Mesenchymal stem cell (in vitro differentiated cells and primary cell): ENCODE results near the gene BPIFB6.

Experiments
- DNase-seq: peaks from one replicate; pipeline ENCODE4 v3.0.0-alpha.2; 2013
- H2AFZ ChIP-seq: one replicate; pipeline ENCODE4 v1.6.1; 2013; ENCODE audit warnings: low read depth, mild to moderate bottlenecking, control low read depth, inconsistent platforms, low read length, moderate library complexity
- H2AK5ac ChIP-seq: 2 replicates; pipeline ENCODE4 v1.6.1; 2013; ENCODE audit warnings: low read length, moderate library complexity, mild to moderate bottlenecking, inconsistent platforms; ENCODE audit not compliant: severe bottlenecking
- H2BK120ac ChIP-seq: one replicate; pipeline ENCODE4 v1.6.1; 2013; ENCODE audit warnings: low read depth, mild to moderate bottlenecking, inconsistent platforms, low read length, moderate library complexity
- H2BK12ac ChIP-seq, 2 experiments: one replicate each; pipeline ENCODE4 v1.6.1; 2013; ENCODE audit warnings: inconsistent platforms in 2 of 2, low read length in 2 of 2, mild to moderate bottlenecking in 2 of 2, moderate library complexity in 2 of 2, control low read depth in 1 of 2
- H2BK15ac ChIP-seq: one replicate; pipeline ENCODE4 v1.6.1; 2013; ENCODE audit warnings: mild to moderate bottlenecking, low read depth, inconsistent platforms; ENCODE audit not compliant: poor library complexity, severe bottlenecking
- H2BK5ac ChIP-seq: 2 replicates; pipeline ENCODE4 v1.6.1; 2013; ENCODE audit warnings: low read depth, mild to moderate bottlenecking, low read length, control low read depth, inconsistent platforms; ENCODE audit not compliant: poor library complexity, severe bottlenecking
- H3K14ac ChIP-seq, 2 experiments: one replicate each; pipeline ENCODE4 v1.6.1; 2013; ENCODE audit warnings: inconsistent platforms in 2 of 2, low read length in 2 of 2, control low read depth in 1 of 2, mild to moderate bottlenecking in 1 of 2, moderate library complexity in 1 of 2
- H3K18ac ChIP-seq, 2 experiments: one replicate each; pipeline ENCODE4 v1.6.1; 2013; ENCODE audit warnings: inconsistent platforms in 2 of 2, low read length in 2 of 2, control low read depth in 1 of 2, low read depth in 1 of 2, mild to moderate bottlenecking in 1 of 2
- H3K23ac ChIP-seq, 2 experiments: one replicate each; pipeline ENCODE4 v1.6.1; 2013; ENCODE audit warnings: inconsistent platforms in 2 of 2, low read length in 2 of 2, mild to moderate bottlenecking in 2 of 2, moderate library complexity in 2 of 2, control low read depth in 1 of 2
- H3K27ac ChIP-seq: 2 replicates; pipeline ENCODE4 v1.5.1; 2013; ENCODE audit warnings: mild to moderate bottlenecking, moderate library complexity, low read length, control low read depth, inconsistent platforms; ENCODE audit not compliant: poor library complexity, severe bottlenecking
- H3K27me3 ChIP-seq, 2 experiments: 2 replicates each; pipeline versions ENCODE4 v1.6.1 to v1.7.0; 2013; ENCODE audit warnings: low read length in 2 of 2, mild to moderate bottlenecking in 2 of 2, moderate library complexity in 2 of 2, control low read depth in 1 of 2, inconsistent platforms in 1 of 2; ENCODE audit not compliant: control insufficient read depth in 1 of 2, insufficient read depth in 1 of 2
- H3K36me3 ChIP-seq, 2 experiments: 2 replicates each; pipeline versions ENCODE4 v1.6.1 to v1.7.0; 2013; ENCODE audit warnings: low read length in 2 of 2, control low read depth in 1 of 2, inconsistent platforms in 1 of 2, low read depth in 1 of 2, mild to moderate bottlenecking in 1 of 2; ENCODE audit not compliant: insufficient read depth in 2 of 2, control insufficient read depth in 1 of 2
- H3K4ac ChIP-seq, 2 experiments: one replicate each; pipeline ENCODE4 v1.6.1; 2013; ENCODE audit warnings: inconsistent platforms in 2 of 2, low read length in 2 of 2, mild to moderate bottlenecking in 2 of 2, moderate library complexity in 2 of 2, control low read depth in 1 of 2, low read depth in 1 of 2
- H3K4me1 ChIP-seq: 2 replicates; pipeline ENCODE4 v1.6.1; 2013; ENCODE audit warnings: low read depth, low read length, control low read depth; ENCODE audit not compliant: control insufficient read depth, insufficient read depth
- H3K4me2 ChIP-seq: 2 replicates; pipeline ENCODE4 v1.6.1; 2013; ENCODE audit warnings: low read length, mild to moderate bottlenecking, inconsistent platforms; ENCODE audit not compliant: poor library complexity, severe bottlenecking
- H3K4me3 ChIP-seq, 2 experiments: 2 replicates each; pipeline versions ENCODE4 v1.5.1 to v1.7.0; 2013; ENCODE audit warnings: low read length in 2 of 2, mild to moderate bottlenecking in 2 of 2, control low read depth in 1 of 2, low read depth in 1 of 2; ENCODE audit not compliant: insufficient read depth in 1 of 2
- H3K79me1 ChIP-seq: replicated peaks from 2 replicates; pipeline ENCODE4 v1.6.1; 2013; ENCODE audit warnings: mild to moderate bottlenecking, control low read depth, low read length, inconsistent platforms; ENCODE audit not compliant: poor library complexity, severe bottlenecking
- H3K9ac ChIP-seq: 2 replicates; pipeline ENCODE4 v1.7.0; 2013; ENCODE audit warnings: mild to moderate bottlenecking, low read length, moderate library complexity
- H3K9me3 ChIP-seq: 2 replicates; pipeline ENCODE4 v1.7.0; 2013; ENCODE audit warnings: mild to moderate bottlenecking, low read length; ENCODE audit not compliant: control insufficient read depth
- H4K8ac ChIP-seq: one replicate; pipeline ENCODE4 v1.6.1; 2013; ENCODE audit warnings: inconsistent platforms, mild to moderate bottlenecking, low read length, moderate library complexity
- H4K91ac ChIP-seq: one replicate; pipeline ENCODE4 v1.6.1; 2013; ENCODE audit warnings: mild to moderate bottlenecking, low read length, inconsistent platforms
- WGBS: methylation state at CpG from one replicate; pipeline ENCODE4 v1.1.7; 2013; ENCODE audit warnings: mixed read lengths; 5-methylcytosine and 5-hydroxymethylcytosine counted together

BPIFB6 gene

GRCh38 chr20:33014336-33015113 lies 16.9 kb upstream of the BPIFB6 start:
- no peak overlapping the region for H4K8ac ChIP-seq
- H3K4me3 ChIP-seq, result no peak overlapping the region
- no peak overlapping the region for H2BK5ac ChIP-seq
- no peak overlapping the region for H2BK120ac ChIP-seq
- no peaks in the 10 kb centered on the region for H3K36me3 ChIP-seq
- H2AK5ac ChIP-seq, result no peak overlapping the region
- no peak overlapping the region for H3K27ac ChIP-seq
- no peak overlapping the region for H3K4me2 ChIP-seq
- no peak overlapping the region for H3K18ac ChIP-seq
- H3K4ac ChIP-seq, result no peak overlapping the region
- peaks cover 33 to 83% of the 10 kb centered on the region in 2 experiments for H3K27me3 ChIP-seq
- H3K9ac ChIP-seq, result no peak overlapping the region
- H2AFZ ChIP-seq, result no peak overlapping the region
- H2BK12ac ChIP-seq, result no peak overlapping the region
- H3K9me3 ChIP-seq, result no peaks in the 10 kb centered on the region
- no peak overlapping the region for H2BK15ac ChIP-seq
- no peak overlapping the region for H3K23ac ChIP-seq
- no peaks in the 10 kb centered on the region for H3K79me1 ChIP-seq
- H4K91ac ChIP-seq, result no peak overlapping the region
- DNase-seq, result no peak
- H3K14ac ChIP-seq, result no peak overlapping the region
- peaks cover 2% of the 10 kb centered on the region for H3K4me1 ChIP-seq
- WGBS, result 26% methylated on average over 15 of the region's 16 CpGs

- Histone ChIP-seq H3K79me1 (no peaks in the 10 kb centered on the region), H2BK12ac (no peak overlapping the region), H3K9me3 (no peaks in the 10 kb centered on the region), H3K4me3 (no peak overlapping the region), H2BK15ac (no peak overlapping the region), H3K4me2 (no peak overlapping the region), H3K14ac (no peak overlapping the region), H2BK5ac (no peak overlapping the region), H3K27me3 (peaks cover 33 to 77% of the 10 kb centered on the region in 2 experiments), H3K18ac (no peak overlapping the region), H3K4ac (no peak overlapping the region), H2AK5ac (no peak overlapping the region), H3K23ac (no peak overlapping the region), H4K91ac (no peak overlapping the region), H3K9ac (no peak overlapping the region), H2BK120ac (no peak overlapping the region), H2AFZ (no peak overlapping the region), H3K36me3 (no peaks in the 10 kb centered on the region), H3K27ac (no peak overlapping the region), H3K4me1 (no peaks in the 10 kb centered on the region), H4K8ac (no peak overlapping the region)
- WGBS, result 78% methylated on average over 10 of the region's 10 CpGs
- DNase-seq, result no peak
Observed at GRCh38 chr20:33015114-33015484, 16.3 kb upstream of the BPIFB6 start.

GRCh38 chr20:33015700-33016580 lies 15.5 kb upstream of the BPIFB6 start:
- no peak overlapping the region for H2AFZ ChIP-seq
- no peaks in the 10 kb centered on the region for H3K4me1 ChIP-seq
- no peaks in the 10 kb centered on the region for H3K36me3 ChIP-seq
- no peak overlapping the region for H3K4me2 ChIP-seq
- H3K4me3 ChIP-seq, result no peak overlapping the region
- H2BK5ac ChIP-seq, result no peak overlapping the region
- H2AK5ac ChIP-seq, result no peak overlapping the region
- H2BK12ac ChIP-seq, result no peak overlapping the region
- H3K14ac ChIP-seq, result no peak overlapping the region
- H4K91ac ChIP-seq, result no peak overlapping the region
- no peak overlapping the region for H2BK120ac ChIP-seq
- H3K9me3 ChIP-seq, result no peaks in the 10 kb centered on the region
- H2BK15ac ChIP-seq, result no peak overlapping the region
- no peak overlapping the region for H3K27ac ChIP-seq
- whole genome bisulfite sequencing, result 69% methylated on average over 14 of the region's 15 CpGs
- no peak overlapping the region for H3K9ac ChIP-seq
- no peak overlapping the region for H4K8ac ChIP-seq
- H3K18ac ChIP-seq, result no peak overlapping the region
- no peak overlapping the region for H3K23ac ChIP-seq
- no peaks in the 10 kb centered on the region for H3K79me1 ChIP-seq
- H3K27me3 ChIP-seq, result peaks cover 32 to 73% of the 10 kb centered on the region in 2 experiments
- no peak overlapping the region for H3K4ac ChIP-seq
- no peak for DNase-seq

GRCh38 chr20:33016581-33017109 lies 14.8 kb upstream of the BPIFB6 start:
- Histone ChIP-seq H3K14ac (no peak overlapping the region), H3K9ac (no peak overlapping the region), H3K27me3 (peaks cover 28 to 75% of the 10 kb centered on the region in 2 experiments), H3K4me2 (no peak overlapping the region), H4K8ac (no peak overlapping the region), H3K36me3 (no peaks in the 10 kb centered on the region), H2AFZ (no peak overlapping the region), H2BK15ac (no peak overlapping the region), H3K4ac (no peak overlapping the region), H3K27ac (no peak overlapping the region), H3K9me3 (no peaks in the 10 kb centered on the region), H3K23ac (no peak overlapping the region), H4K91ac (no peak overlapping the region), H2BK12ac (no peak overlapping the region), H3K79me1 (no peaks in the 10 kb centered on the region), H2BK5ac (no peak overlapping the region), H2BK120ac (no peak overlapping the region), H3K4me3 (no peak overlapping the region), H3K4me1 (no peaks in the 10 kb centered on the region), H3K18ac (no peak overlapping the region), H2AK5ac (no peak overlapping the region)
- DNase-seq, result no peak
- WGBS, result 83% methylated on average over 5 of the region's 7 CpGs
